NCI-H128 (cell line): ENCODE results near the gene PEX5L.
"Not testable (repeated sequence)": the region's sequence is repeated elsewhere in the genome, so short reads cannot be mapped to it uniquely, and the experiment has no call there.

Source experiments
- DNase-seq: peaks from one replicate; lab custom pipeline; 2025; ENCODE audit not compliant: unreplicated experiment; lab: John Stamatoyannopoulos, UW

The PEX5L gene

DNA sequence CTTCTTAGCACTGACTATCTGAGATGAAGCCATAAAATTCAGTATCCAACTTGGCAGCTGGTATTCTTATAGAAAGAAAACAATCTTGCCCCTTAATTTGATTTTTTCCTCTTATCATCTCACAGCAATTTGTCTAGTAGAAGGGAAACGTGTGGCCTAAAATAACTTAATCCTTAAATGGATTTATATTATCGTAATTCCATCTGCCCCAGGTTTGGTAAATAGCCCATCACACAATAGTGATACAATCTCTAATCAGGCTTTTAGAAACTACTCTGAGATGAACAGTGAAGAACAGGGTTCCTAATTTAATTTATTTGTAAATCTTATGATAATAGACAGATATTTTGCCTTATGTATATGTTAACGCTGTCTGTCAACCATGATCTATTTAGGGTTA, 24.8 kb downstream of the PEX5L start:
- DNase-seq, result no peak

GRCh38 chr3:180008318-180008717, 28.4 kb downstream of the PEX5L start:
- DNase-seq, result not testable (repeated sequence)

- DNase-seq, result no peak
Observed at GRCh38 chr3:180004542-180004941, 32.2 kb downstream of the PEX5L start.

- no peak for DNase-seq
Observed at GRCh38 chr3:180002006-180002405, 34.7 kb downstream of the PEX5L start.

GRCh38 chr3:180000500-180000899, 36.2 kb downstream of the PEX5L start:
- no peak for DNase-seq

GRCh38 chr3:179995406-179995805, 41.3 kb downstream of the PEX5L start:
- DNase-seq, result no peak

DNA sequence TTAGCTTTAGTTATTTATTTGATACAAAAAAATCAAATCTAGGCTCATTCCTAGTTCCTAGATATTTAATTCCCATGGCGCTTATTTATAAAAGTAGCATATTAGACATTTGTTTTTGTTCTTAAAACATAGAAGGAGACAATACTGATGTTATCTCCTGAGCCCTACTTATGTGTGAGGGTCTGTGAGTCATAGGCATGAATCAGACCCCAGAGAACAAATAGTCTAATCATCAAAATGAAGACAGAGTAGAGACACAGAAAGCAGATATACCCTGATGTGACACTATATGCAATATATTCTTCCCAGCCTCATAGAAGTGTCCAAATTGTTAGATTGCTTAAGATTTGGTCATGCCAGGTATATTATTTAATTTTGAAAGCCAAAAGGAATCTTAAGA, 44.9 kb downstream of the PEX5L start:
- no peak for DNase-seq

DNA sequence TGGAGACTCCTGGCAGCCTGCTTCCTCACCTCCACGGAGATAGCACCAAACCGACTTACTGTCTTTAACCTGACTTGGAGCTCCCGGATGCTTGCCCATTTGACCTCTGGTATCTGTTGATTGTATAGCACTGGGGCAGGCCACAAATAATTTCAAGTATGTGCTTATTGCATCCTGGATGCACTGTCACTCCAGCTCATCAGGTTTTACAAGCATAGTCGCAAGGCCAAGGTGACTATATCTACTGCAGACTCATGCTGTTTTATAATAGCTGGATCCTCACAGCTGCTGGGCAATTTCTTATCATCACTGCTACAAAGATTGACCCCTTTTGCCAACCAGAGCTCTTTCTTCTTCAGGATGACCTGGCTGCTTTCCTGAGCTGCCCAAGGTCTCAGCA, 45.6 kb downstream of the PEX5L start:
- no peak for DNase-seq

GRCh38 chr3:179981646-179982045, 55.1 kb downstream of the PEX5L start:
- DNase-seq, result no peak

GRCh38 chr3:179977356-179977755, 59.4 kb downstream of the PEX5L start:
- no peak for DNase-seq

- no peak for DNase-seq
Observed at GRCh38 chr3:179973931-179974361, 62.8 kb downstream of the PEX5L start.

DNA sequence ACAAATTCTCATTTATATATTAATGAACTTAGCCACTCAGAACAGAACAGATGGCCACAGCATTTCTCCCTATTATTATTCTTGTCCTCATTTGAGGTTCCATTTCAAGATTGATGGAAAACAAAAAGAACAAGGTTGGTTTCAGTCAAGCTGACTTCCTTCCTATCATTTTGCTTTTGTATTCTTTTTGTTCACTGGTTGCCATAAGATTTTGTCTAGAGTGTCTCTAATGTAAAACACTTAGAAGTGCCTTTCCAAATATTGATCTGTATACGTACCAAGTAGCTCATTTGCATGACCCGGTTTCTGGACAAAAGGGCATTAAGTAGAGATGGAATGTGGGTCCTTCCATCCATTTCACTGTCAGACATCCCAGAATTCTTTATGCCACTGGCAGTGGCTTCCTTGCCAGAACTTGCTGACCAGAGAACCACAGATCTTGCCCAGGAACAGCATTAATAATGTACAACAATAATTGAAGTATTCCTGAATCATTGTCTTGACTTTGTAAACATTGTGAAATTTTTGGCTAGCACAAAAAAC, 63.8 kb downstream of the PEX5L start:
- DNase-seq, result no peak

DNA sequence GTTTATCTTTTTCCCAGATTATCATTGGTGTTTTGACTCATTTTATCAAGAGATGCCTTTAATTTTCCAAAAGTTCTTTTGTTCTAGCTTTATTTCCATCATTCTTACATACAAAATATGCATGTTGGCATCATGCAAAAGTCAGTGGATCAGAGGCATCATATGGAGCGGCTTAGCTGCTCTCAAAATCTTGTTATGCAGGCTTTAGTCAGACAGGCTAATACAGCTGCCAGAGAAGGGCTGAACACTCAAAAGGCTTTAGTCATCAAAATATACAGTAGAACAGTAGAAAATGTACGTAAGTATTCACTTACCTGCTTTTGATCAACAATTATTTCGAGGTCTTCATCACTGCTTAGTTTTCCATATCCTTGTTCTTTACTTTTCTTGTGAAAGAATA, 65.5 kb downstream of the PEX5L start:
- no peak for DNase-seq

- DNase-seq, result no peak
Observed at GRCh38 chr3:179970746-179971145, 66.0 kb downstream of the PEX5L start.

GRCh38 chr3:179969525-179969924, 67.2 kb downstream of the PEX5L start:
- DNase-seq, result no peak

DNA sequence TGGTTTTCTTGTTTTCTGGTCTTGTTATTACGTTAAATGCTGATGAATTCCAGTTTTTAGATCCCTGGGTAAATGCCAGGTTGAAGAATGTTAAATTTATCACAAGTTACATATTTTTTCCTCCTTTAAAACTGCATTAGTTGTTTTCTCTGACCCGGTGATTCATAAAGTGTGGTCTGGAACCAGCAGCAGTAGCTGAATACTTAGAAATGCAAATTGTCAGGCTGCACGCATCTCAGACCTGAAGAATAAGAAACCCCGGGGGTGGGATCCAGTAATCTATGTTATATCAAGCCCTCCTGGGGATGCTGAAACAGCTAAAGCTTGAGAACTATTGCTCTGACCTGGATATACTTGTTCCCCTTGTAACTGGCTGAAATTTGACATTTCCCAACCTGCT, 69.1 kb downstream of the PEX5L start:
- no peak for DNase-seq

DNA sequence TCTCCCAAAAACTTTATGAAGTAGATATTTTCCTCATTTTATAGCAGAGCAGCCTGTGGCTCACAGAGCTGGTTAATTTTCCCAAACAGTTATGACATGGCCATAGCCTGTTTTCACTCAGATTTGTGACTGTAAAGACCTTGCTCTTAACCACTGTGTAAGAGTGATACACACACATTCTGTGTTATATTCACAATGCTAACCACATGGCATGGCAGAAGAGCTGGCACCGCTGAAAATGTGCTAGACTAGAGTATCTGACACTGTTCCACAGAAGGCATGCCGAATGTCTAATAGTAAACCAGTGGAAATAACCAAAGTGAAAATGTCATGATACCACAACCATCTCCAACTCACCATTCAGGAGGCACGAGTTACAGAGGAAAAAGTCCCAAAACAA, 71.8 kb downstream of the PEX5L start:
- DNase-seq, result no peak

GRCh38 chr3:179962629-179963387, 73.9 kb downstream of the PEX5L start:
- DNase-seq, result no peak

DNA sequence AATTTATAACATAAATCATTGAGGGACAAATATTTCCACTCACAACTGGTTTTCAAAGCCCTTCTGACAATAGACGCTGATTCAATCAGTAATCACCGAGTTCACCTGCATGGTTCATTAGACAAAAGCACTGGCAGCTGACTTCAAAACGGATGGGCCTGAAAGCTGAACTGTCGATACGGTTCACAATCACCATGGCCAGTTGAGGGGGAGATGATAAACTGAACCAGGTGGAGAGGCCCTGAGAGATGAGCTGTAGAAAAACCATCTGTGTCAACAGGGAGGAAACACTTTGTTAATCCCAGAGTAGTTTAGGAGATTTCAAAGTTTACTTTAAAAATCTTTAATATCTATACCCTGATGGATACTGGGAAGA, 75.0 kb downstream of the PEX5L start:
- no peak for DNase-seq

DNA sequence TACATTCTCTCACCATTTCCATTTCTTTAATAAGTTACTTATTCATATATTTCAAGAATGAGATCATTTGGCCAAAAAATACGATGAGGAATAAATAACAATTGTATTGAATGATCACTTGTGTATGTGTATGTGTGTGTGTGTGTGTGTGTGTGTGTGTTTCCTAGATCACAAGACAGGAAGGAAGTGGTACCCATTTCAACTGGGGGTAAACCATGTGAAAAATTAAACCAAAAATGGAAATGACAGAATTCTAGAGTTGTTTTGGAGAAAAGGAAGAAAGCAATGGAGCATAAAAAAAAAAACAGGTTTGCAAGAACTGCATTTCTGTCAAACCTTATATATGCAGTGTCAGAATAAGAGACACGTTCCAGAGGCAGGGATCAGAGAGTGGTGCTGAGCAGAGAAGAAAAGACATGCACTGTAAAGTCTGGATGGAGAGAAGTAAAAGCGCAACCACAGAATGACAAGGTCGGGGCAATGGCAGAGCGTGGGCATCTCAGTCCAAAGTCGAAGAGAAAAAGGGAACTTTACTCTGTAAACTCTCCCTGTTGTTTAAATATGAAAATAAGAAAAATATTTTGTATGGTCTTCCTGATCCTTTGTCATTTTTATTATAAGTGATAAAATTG, 75.5 kb downstream of the PEX5L start:
- DNase-seq, result no peak

- no peak for DNase-seq
Observed at GRCh38 chr3:179958759-179959158, 78.0 kb downstream of the PEX5L start.

- DNase-seq, result no peak
Observed at GRCh38 chr3:179958143-179958542, 78.6 kb downstream of the PEX5L start.
